NCI-H82 (cell line): Measurements from ENCODE around the gene ELF1.
A peak's percentile ranks its signal among the peaks of the same experiment; 100 is the strongest.
"Not testable (repeated sequence)": the region's sequence is repeated elsewhere in the genome, so short reads cannot be mapped to it uniquely, and the experiment has no call there.

Experiments
- DNase-seq: peaks from one replicate; lab custom pipeline; 2025; lab: John Stamatoyannopoulos, UW

Gene ELF1

DNA sequence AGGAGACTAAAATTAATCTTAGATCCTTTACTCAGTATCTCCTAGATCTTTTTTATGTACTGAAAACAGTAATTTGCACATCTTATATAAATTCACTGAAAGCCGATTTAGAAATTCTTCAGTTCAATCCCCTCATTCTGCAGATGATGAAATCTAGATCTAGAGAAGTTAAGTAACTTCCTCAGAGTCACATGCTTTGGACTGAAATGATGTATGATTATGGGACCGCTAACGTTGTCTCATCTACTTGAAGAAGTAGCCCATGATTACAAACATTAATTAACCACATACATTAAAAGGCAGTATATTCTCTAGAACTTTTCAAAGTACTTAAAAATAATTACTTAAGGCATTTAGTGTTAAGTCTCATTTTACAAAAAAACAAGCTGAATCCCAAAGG, 37.8 kb downstream of the ELF1 start:
- DNase-seq = no peak

GRCh38 chr13:40980461-40980860, 38.7 kb downstream of the ELF1 start:
- DNase-seq = no peak

- no peak for DNase-seq
Measured at GRCh38 chr13:40979232-40979631, 39.9 kb downstream of the ELF1 start.

DNA sequence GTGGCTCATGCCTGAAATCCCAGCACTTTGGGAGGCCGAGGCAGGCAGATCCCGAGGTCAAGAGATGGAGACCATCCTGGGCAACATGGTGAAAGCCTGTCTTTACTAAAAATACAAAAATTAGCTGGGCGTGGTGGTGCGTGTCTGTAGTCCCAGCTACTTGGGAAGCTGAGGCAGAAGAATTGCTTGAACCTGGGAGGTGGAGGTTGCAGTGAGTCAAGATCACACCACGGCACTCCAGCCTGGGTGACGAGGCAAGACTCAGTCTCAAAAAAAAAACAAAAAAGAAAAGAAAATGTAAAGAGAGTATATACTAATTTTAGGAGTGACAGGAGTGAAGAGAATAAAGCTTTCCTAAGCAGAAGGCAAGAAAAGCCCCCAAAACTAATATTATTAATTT, 41.0 kb downstream of the ELF1 start:
- not testable (repeated sequence) for DNase-seq

GRCh38 chr13:40975441-40975840, 43.7 kb downstream of the ELF1 start:
- DNase-seq = no peak

- peak; percentile 82 for DNase-seq
Measured at GRCh38 chr13:40974460-40975407, 44.4 kb downstream of the ELF1 start.

GRCh38 chr13:40973409-40973808, 45.7 kb downstream of the ELF1 start:
- no peak for DNase-seq

DNA sequence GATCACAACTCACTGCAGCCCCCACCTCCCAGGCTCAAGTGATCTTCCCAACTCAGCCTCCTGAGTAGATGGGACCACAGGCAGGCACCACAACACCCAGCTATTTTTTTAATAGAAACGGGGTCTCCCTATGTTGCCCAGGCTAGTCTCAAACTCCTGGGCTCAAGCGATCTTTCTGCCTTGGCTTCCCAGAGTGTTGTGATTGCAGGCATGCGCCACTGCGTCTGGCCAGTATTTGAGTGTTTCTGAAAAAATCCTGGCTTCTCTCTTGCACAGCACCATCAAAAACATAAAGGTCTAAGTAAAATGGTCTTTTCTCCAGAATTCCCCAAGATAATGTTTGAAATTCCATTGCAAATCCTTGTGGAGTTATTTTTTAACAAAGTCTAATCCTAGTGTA, 47.8 kb downstream of the ELF1 start:
- DNase-seq = no peak

DNA sequence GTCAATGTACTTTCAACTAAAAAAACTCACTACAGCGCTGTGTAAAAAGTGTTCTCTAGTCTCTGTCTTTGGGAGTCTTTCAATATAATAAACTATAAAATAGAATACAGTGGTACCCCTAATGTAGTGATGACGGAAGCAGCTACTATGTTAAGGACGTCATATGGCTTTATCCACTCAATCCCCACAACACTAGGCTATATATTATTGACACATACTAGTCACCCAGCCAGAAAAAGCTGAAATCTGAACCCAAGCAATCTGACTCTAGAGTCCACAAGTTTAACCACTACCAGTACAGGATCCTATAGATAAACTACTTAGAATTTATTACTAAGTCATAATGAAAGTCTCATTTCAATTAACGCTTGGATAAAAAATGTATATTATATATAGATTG, 48.3 kb downstream of the ELF1 start:
- DNase-seq = no peak

DNA sequence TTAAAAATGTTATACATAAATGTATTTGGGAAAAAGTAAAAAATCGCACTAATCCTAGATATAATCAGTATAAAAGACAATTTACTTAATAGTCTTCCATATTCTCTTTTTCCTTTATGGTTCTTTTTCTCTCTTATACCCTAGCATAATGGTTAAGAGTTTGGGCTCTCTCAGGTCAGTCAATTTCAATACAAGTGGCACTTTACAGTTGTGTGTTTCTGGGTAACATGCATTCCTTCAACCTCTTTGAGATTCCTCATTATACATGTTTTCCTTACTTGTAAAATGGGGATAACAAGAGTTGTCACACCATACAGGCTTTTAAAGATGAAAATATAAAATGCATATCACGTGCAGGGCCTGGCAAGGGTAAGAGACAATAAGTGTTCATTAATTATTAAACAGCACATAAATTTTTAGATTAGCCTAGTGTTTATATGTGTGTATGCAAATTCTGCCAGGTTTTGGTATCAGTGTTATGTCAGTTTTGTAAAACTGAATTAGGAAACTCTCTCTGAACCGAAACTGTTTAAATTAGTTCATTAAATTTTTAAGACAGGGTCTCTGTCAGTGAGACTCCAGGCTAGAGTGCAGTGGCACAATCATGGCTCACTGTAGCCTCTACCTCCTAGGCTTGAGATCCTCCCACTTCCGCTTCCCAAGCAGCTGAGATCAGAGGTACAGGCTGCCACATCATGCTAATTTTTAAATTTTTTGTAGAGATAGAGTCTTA, 49.8 kb downstream of the ELF1 start:
- DNase-seq = no peak

GRCh38 chr13:40968416-40969000, 50.6 kb downstream of the ELF1 start:
- DNase-seq = no peak

- no peak for DNase-seq
Measured at GRCh38 chr13:40966298-40966697, 52.8 kb downstream of the ELF1 start.

DNA sequence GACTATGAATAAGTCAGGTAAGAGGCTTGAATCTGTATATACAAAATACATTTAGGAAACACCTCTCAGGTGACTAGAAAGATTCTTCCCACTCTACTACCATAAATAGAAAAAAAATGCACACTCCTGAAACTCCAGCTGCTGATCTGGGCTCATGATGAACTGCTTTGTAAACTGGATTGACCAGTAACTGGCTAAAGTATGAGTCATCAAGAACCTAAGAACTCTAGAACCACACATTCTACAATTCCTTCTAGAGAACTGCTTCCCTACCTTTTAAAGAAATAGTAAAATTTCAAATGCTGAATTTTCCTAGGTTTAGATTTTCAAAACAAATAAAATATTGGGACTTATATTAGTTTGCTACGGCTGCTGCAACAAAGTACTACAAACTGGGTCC, 55.2 kb downstream of the ELF1 start:
- DNase-seq = no peak

DNA sequence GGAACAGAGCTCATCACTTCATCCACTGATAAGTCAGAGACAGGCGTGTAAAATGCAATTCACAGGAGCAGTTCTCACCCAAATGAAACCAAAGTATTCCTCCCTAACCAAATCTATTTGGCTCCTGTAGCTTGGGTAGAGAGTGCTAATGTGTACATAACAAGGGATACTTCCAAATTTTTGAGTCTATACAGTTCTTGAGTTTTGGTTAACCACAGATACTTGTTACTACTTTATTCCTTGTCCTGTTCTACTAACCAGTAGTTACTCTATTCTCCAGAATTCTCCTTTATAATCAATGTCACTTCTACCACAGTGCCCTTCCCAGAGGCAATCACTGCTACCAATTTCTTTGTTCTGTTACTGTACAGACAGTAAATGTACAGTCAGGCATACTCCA, 57.3 kb downstream of the ELF1 start:
- DNase-seq = no peak

GRCh38 chr13:40961214-40961613, 57.9 kb downstream of the ELF1 start:
- DNase-seq = no peak

DNA sequence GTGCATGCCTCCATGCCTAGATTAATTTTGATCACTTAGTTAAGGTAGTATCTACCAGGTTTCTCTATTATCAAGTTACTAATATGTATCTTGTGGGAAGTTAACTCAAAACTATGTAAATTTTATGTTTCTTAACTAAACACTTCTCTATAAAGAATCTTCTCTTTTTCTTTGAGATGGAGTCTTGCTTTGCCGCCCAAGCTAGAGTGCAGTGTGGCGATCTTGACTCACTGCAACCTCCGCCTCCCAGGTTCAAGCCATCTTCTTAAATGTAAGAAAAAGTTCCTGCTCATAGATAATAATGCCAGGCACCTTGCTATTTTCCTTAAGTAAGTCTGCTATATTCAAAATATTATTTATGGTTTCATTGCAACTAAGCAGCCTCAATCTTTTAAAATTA, 58.4 kb downstream of the ELF1 start:
- no peak for DNase-seq

- no peak for DNase-seq
Measured at GRCh38 chr13:40958655-40959054, 60.5 kb downstream of the ELF1 start.

GRCh38 chr13:40946485-40946884, 72.6 kb downstream of the ELF1 start:
- no peak for DNase-seq

DNA sequence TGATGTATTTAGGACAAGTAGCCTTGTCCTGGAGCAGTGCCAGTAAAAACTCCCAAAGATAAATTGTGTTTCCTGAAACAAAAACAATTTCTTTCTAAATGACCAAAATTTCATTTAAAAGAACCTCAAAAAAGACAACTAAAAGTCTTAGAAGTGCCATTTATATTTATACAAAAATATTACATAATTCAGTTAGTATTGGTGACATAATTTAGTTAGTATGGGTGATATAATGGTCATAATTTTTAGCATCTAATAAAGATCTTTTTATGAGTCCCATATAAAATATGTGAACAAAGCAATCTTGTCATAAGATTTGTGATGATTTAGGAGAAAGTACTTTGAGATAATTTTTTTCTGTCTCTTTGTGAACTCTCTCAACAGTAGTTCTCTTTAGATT, 76.0 kb downstream of the ELF1 start:
- no peak for DNase-seq

DNA sequence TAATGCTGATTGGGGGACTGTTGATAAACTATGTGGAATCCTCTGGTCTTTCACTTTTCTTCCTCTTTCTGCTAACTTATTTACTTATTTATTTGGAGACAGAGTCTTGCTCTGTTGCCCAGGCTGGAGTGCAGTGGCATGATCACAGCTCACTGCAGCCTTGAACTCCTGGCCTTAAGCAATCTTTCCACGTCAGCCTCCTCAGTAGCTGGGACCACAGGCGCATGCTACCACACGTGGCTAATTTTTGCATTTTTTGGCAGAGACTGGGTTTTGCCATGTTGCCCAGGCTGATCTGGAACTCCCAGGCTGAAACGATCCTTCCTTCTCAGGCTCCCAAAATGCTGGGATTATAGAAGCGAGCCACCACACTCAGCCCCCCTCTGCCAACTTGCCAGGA, 77.5 kb downstream of the ELF1 start:
- DNase-seq = no peak

GRCh38 chr13:40940841-40941240, 78.3 kb downstream of the ELF1 start:
- DNase-seq = no peak

DNA sequence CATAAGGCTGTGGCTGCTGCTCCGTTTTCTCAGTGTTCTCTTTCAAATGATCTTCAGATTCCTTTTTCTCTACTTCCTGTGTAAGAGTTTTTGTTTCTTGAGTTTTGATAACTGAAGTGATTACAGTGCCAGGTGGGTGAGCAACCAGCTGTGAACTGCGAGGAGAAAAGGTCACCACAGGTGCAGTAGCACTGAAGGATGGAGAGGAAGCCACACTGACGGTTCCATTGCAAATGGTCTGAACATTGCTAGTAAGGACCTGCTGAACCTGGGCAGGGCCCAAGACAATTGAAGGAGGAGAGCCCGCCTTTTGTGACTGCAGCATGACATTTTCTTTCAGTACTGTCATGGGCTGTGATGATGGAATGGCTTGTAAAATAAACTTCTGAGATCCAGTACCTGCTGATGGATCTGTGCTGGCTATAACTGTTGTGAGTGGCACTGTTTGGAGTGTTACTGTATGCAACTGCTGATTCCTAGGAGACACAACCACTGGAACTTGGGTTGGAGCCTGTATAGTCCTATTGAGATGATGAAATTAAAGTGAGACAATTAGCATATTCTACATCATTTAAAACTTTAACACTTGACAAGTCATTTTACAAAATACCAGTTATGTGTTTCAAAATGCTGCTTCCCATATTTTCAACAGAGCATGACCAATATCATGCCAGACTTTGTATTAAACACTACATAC, 85.5 kb downstream of the ELF1 start:
- no peak for DNase-seq
